GM12892 (cell line): ENCODE results near the gene RFTN2.

ENCODE experiments used
- POLR2A ChIP-seq: IDR thresholded peaks from 2 replicates; pipeline ENCODE4 v1.6.1; 2011; ENCODE audit warnings: low read depth, low read length, control low read depth
- TAF1 ChIP-seq: IDR thresholded peaks from 2 replicates; pipeline ENCODE4 v1.6.1; 2011; ENCODE audit warnings: low read depth, mild to moderate bottlenecking, control low read depth, low read length, borderline replicate concordance

GRCh38 chr2:197628043-197628500, 47.3 kb downstream of the RFTN2 start:
- TF ChIP-seq POLR2A, result no peak
- no peak for TF ChIP-seq TAF1
